Stimulated activated CD8-positive, alpha-beta memory T cell treated with anti-CD3 and anti-CD28 coated beads, Interleukin-2, amount 100 ng/mL, for 48 hours (primary cell): ENCODE results near the gene CTXND1.

Experiments
- DNase-seq, 2 donors: peaks; one replicate each; pipeline ENCODE4 v3.0.0-alpha.2; 2020; ENCODE audit warnings: low read depth in 2 of 2

The CTXND1 gene

DNA sequence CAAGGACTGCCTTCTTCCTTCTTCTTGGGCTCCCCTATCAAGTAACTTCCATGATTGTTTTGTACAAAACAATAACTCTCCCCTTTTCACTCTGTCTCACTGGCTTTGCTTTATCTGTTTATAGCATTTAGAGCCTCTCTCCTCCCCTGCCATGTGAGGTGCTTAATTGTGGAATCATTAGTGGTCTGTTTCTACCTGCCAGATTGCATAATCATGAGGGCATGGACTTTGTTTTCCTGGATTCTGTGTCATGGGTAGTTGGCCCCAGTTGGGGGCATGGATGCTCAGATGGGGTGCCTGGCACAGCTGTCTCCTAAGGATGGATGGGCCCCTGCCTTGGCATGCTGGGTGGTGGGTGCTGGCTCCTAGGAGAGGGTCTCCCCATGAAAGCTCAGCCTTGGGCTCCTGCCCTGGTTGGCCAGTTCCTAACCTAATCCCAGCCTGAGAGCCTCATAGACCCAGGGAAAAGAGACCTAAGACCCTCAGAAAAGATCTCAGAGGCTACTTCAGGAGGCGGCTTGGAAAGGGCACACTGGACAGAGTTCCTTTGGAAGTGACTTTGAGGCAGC lies 8.0 kb upstream of the CTXND1 start:
- no peak for DNase-seq

GRCh38 chr15:80251428-80252120 lies 439 bp downstream of the CTXND1 start:
- no peak for DNase-seq

DNA sequence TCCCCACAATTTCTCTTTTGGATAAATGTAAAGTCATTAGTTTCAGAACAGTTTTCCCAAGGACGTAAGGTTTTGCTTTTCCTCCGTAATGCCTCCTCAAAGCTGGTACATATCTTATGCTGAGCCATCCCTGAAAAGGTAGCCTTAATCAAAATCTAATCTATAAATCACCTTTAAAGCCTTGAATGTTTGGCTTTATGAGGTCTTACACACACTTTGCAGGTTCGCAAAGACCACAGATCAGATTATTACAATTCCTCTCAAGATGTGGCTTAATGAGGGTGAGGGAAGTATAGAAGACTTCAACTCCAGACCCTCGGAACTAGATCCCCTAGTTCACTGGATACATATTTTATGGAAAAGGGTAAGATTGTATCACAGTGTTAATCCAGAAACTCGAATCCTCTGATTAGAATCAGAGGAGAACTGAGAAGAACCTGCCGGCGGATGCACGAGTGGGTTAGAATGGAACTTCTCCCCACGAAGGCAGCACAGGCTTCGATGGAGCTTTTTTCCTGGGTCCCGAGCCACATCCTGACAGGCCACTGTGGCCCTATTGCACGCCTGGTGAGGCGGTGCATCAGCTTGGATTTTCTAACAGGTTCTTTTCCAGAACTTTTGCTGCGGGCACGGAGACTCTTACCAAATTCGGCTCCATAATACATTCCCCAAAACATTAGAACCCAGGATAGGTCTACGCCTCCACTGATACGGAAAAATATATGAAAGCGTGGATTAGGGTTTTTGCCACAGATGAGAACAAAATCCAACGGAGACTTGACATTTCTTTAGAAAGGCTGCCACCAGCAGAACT lies 1.2 kb downstream of the CTXND1 start:
- DNase-seq, result no peak

DNA sequence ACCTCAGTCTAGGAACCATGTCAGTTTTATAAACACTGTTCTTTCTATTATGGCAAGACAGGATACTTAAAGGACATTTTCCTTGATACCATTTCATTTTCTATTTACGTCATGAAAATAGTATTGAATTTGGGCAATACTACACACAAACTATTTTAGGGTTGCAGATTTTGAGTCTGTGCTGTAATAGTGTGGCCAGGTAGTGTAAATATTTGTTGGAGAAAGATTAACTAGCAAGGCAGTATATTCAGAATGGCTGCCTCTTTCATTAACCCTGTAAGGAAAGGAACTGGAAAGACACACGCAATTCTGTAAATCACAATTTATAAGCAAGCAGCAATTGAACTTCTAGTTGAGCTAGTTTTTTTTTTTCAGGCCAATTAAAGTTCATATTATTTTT lies 2.0 kb downstream of the CTXND1 start:
- DNase-seq, result no peak

DNA sequence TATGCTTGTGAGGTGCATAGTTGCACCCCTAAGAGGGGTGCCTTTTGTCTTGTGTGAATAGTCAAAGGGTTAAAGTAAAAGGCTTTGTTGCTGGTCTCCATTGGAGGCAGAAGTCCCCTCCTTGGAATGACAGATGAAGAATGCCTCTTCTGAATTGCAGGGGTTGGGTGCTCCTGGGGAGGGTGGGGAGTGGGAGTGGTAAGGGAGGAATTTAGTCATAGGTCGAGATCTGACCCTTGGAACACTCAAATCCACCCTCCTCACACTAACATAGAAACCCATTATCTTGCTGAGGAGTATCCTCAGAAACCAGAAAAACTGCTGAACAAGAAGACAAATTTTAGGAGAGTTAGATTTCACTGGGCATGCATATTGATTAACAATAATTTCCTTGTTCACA lies 4.7 kb downstream of the CTXND1 start:
- no peak for DNase-seq

DNA sequence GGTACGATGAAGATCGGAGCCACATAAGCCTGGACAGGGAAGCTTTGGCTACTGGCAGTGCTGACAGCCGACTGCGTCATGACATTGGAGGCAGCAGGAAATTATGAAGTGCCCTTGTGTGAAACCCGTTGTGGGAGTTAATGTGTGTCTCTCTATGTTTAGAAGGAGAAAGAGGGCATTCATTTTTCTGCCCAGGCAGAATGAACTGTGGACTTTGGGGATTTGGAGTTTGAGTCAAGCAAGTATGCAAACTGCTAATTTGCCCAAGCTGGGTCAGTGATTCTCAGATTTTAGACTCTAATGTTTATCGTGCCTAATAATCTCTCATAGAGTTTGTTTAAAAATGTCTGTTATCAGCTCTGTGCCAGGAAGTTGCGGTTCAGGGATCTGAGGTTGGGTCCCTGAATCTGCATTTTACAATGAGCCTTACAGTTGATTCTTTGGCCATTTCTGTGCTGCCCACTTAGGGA lies 5.6 kb downstream of the CTXND1 start:
- DNase-seq, result no peak

GRCh38 chr15:80242802-80243201 lies 9.2 kb downstream of the CTXND1 start:
- DNase-seq, result no peak

GRCh38 chr15:80242132-80242769 lies 9.8 kb downstream of the CTXND1 start:
- no peak for DNase-seq

GRCh38 chr15:80241508-80241907 lies 10.5 kb downstream of the CTXND1 start:
- no peak for DNase-seq

GRCh38 chr15:80240276-80240675 lies 11.7 kb downstream of the CTXND1 start:
- DNase-seq, result no peak

DNA sequence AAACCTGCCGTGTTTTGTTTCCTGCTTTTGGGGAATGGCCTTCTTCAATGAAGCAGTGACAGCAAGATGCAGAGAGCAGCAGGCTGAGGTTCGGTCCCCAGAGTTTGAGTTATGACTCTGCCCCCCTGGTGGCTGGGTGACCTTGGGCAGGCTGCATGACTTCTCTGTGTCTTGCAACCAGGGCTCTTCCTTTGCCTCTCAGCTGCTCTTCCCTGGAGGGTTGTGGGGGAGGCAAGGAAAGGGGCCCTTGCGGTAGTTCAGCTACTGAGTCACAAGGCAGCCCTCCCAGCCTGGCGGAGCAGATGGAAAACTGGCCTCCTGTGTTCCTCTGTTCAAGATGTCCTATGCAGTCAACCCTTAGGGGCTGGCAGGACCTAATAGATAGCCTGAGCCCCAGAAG lies 17.1 kb downstream of the CTXND1 start:
- DNase-seq, result peak; percentile 21 to 36

DNA sequence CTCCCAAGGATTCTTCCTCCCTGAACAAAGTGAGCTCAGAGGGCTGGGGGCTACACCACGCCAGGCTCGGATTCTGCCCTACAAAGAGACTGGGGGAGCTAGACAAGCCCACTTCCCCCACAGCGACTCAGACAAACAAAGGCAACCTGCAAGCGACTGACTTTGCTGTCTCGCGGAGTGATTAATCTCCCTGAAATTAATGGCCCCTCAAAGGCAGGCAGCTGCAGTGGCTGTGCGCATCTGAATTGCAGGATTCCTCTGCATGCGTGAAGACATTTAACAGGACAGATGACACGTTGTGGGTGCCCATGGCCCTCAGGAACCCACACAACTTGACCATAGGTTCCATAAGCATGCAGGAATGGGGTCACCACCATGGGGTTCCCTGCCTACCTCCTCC lies 18.4 kb downstream of the CTXND1 start:
- DNase-seq, result no peak

DNA sequence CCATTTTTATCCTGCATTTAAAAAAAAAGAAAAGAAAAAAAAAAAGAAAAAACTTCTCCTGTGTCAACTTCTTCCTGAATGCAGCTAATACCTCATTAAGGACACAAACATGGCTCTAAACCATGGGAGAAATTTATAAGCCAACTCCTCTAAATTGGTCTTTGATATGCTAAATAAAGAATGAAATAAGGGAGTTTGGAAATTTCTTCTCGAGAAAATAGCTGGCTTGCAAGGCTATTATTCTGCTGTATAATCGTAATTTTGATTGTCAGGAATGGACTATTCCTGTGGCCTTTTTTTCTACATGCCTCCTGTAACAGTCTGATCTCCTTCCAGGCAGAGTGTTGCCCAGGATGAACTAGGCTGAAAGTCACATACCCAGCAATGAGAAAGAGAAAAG lies 20.6 kb downstream of the CTXND1 start:
- no peak for DNase-seq

DNA sequence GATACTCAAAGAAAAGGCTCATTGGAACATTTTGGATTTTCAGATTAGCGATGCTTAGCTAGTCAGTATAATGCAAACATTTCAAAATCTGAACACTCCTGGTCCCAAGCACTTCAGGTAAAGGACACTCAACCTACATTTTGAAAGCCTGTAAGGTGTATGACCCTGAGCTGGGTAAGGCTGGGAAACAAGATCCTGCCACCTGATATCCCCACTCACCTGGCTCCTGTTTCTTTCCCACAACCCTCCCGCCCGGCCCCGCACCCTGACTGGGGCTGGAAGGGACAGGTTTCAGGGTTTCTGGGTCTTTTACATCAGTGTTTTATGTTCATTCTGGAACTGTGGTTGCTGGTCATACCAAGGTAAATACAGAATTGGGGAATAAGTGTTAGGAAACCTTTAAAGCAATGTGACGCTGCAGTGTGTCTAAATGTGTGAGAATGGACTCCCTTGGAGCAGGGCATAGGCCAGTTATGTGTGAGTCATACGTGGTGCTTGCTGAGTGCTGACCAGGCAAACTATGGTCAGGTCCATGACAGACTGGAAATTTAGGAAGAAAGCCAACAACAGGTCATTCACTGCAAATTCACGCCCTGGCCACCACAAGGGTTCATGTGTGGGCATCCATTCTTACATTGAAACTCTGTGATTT lies 22.9 kb downstream of the CTXND1 start:
- no peak for DNase-seq

GRCh38 chr15:80219955-80220354 lies 32.1 kb downstream of the CTXND1 start:
- no peak for DNase-seq

DNA sequence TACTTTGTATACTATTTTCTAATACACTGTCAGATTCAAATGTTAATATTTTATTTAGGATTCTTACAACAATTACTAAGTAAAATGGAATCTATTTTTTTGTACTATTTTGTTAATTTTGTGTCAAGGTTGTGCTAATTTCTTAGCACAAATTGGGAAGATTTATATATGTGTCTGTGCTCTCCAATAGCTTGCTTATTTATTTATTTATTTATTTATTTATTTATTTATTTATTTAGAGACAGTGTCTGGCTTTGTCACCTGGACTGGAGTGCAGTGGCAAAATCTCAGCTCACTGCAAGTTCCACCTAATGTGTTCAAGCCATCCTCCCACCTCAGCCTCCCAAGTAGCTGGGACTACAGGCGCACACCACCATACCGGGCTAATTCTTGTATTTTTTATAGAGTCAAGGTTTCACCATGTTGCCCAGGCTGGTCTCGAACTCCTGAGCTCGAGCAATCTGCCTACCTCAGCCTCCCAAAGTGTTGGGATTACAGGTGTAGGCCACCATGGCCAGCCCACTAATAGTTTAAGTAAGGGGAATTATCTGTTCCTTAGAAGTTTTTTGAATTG lies 34.6 kb downstream of the CTXND1 start:
- no peak for DNase-seq

DNA sequence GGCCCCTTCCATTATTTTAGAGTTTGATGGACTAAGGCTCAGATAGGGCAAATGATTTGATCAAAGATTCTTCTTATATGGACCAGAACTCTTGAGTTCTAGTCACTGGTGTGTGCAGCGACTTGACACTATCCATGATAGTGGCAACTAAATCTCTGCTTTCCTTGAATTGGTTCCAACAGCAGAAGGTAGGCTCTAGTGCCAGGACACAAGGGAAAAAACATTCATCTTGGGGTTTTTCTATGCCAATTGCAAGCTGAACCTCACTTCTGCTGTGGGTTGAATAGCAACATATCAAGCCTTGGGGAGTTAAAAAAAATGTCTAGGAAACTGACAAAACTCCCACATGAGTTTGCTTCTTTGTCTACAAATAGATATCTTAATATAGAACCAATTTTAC lies 35.1 kb downstream of the CTXND1 start:
- DNase-seq, result no peak

GRCh38 chr15:80216141-80216540 lies 35.9 kb downstream of the CTXND1 start:
- DNase-seq, result no peak

- no peak for DNase-seq
These were observed 37.1 kb downstream of the CTXND1 start for GRCh38 chr15:80214910-80215309.

DNA sequence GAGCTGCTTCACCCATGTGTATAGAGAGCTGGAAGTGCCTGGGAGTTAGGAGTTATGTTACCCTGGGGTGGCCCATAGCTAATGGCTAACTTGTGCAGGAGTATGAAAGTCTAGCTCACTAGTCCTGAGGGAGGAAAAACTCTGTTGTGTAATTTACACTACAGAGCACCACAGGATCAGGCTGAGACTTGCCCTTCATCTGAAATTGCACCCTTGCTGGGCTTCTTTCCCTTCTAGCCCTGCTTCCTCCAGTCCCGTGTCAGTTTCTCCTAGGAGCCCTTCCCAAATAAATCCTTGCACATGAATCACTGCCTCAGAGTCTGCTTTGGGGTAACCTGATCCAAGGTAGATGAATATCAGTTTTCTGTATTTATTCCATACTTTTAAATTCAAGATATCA lies 40.0 kb downstream of the CTXND1 start:
- no peak for DNase-seq
